HG03159 (cell line): Measurements from ENCODE around the gene EMC1.
A peak's percentile ranks its signal among the peaks of the same experiment; 100 is the strongest.
"Not testable (repeated sequence)": the region's sequence is repeated elsewhere in the genome, so short reads cannot be mapped to it uniquely, and the experiment has no call there.

ENCODE experiments used
- ATAC-seq: cut with Tn5 transposase; IDR thresholded peaks from one replicate; pipeline ENCODE4 v1.9.1; 2021; ENCODE audit warnings: mild to moderate bottlenecking, moderate library complexity; ENCODE audit not compliant: unreplicated experiment

Gene EMC1

GRCh38 chr1:19196331-19196730 is 55.0 kb downstream of the EMC1 start:
- ATAC-seq = no peak

GRCh38 chr1:19193004-19193403 is 58.3 kb downstream of the EMC1 start:
- ATAC-seq = no peak

GRCh38 chr1:19191811-19192210 is 59.5 kb downstream of the EMC1 start:
- ATAC-seq = no peak

- no peak for ATAC-seq
These were observed 60.9 kb downstream of the EMC1 start for GRCh38 chr1:19190468-19190867.

GRCh38 chr1:19189270-19189669 is 62.1 kb downstream of the EMC1 start:
- ATAC-seq = no peak

GRCh38 chr1:19187852-19188251 is 63.5 kb downstream of the EMC1 start:
- ATAC-seq = no peak

- no peak for ATAC-seq
These were observed 65.3 kb downstream of the EMC1 start for GRCh38 chr1:19186001-19186400.

GRCh38 chr1:19182223-19182622 is 69.1 kb downstream of the EMC1 start:
- no peak for ATAC-seq

- not testable (repeated sequence) for ATAC-seq
These were observed 71.1 kb downstream of the EMC1 start for GRCh38 chr1:19180265-19180657.

GRCh38 chr1:19179597-19180264 is 71.6 kb downstream of the EMC1 start:
- no peak for ATAC-seq

GRCh38 chr1:19178734-19179398 is 72.5 kb downstream of the EMC1 start:
- no peak for ATAC-seq

GRCh38 chr1:19177811-19178210 is 73.5 kb downstream of the EMC1 start:
- ATAC-seq = no peak

- peak; percentile 67 for ATAC-seq
These were observed 81.7 kb downstream of the EMC1 start for GRCh38 chr1:19169642-19170041.

- no peak for ATAC-seq
These were observed 84.2 kb downstream of the EMC1 start for GRCh38 chr1:19167140-19167539.

GRCh38 chr1:19166066-19166465 is 85.3 kb downstream of the EMC1 start:
- ATAC-seq = no peak
